GM18511 (cell line): ENCODE data around the gene RNF40.

Experiments used
- ATAC-seq: cut with Tn5 transposase; IDR thresholded peaks from one replicate; pipeline ENCODE4 v1.9.1; 2021; ENCODE audit warnings: mild to moderate bottlenecking, moderate library complexity; ENCODE audit not compliant: unreplicated experiment

Gene RNF40

DNA sequence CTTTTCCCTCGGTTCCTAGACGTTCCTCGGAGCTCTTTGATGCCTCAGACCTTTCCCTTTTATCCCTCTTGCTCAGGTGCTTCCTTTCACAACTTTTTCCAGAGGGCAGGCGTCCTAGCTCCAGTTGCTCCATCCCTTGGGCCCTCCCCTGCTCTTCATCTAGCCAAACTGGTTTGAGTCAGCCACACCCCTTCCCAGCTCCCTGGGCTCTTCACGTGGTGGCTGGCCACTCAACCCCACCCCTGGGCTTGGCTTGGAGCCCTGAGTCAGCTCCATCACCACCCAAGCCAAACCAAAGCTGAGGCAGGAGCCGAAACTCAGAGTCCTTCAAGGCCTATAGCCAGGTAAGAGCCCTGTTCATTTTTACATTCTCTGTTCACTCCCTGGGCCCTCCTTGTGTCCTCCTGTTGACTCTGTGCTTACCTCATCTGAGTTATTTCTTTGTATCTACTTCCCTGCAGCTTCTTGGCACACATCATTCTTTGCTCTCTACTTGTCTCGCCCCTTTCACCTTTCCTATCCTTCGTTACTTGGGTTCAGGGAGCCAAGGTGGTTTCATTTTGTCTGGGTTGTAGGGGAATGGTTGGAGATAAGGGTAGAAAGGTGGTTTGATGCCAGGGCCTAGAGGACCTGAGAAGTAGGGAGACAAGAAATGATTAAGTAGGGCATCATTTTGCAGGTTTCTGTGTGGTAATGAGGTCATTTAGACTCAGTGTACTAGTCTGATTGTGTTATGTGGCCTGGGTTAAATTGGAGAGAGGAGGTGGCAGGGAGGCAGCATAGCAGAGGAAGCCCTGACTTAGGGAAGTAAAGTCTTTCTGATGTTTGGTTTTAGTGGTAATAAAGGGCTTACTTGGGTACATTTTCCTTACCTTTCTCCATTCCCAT lies 21.5 kb upstream of the RNF40 start:
- ATAC-seq = no peak

- no peak for ATAC-seq
Observed at GRCh38 chr16:30741461-30741914, 20.6 kb upstream of the RNF40 start.

GRCh38 chr16:30743716-30744115 lies 18.4 kb upstream of the RNF40 start:
- ATAC-seq = no peak

- no peak for ATAC-seq
Observed at GRCh38 chr16:30744183-30744582, 17.9 kb upstream of the RNF40 start.

DNA sequence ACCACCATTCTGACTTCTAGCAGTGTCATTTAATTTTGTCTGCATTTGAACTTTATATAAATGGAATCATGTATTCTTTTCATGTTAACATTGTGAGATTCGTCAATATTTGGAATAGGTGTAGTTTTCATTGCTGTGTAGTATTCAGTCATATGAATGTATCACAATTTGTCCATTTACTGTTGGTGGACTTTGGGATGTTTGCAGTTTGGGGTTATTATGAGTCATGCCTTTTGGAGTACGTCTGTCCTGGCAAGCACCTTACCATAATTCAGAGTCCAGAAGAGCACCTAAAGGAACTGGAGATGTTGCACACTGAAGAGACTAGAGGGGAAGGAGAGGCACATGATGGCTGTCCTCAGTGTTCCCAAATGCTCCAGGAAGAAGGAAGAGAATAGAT lies 17.0 kb upstream of the RNF40 start:
- no peak for ATAC-seq

DNA sequence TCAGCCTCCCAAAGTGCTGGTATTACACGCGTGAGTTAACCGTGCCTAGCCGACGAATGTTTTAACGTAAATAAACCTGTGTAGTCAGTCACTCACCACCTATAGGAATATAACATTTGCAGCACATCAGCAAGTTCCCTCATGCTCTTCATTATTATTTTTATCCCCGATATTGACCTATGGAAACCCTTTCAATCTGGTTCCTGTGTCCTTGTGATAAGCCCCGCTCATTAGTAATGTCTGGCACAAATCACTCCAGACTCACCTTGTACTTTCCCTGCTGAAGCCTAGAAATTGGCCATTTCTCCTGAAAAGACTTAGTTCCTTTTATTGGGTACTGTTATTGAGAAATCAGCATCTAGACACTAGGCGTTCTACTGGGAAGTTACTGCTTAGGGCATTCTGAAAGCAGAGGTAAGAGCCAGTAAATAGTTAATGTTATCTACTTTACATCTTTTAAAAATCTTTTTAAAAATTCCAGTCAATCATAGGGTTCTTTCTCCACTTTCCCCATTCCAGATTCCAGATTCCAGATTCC lies 15.4 kb upstream of the RNF40 start:
- no peak for ATAC-seq

DNA sequence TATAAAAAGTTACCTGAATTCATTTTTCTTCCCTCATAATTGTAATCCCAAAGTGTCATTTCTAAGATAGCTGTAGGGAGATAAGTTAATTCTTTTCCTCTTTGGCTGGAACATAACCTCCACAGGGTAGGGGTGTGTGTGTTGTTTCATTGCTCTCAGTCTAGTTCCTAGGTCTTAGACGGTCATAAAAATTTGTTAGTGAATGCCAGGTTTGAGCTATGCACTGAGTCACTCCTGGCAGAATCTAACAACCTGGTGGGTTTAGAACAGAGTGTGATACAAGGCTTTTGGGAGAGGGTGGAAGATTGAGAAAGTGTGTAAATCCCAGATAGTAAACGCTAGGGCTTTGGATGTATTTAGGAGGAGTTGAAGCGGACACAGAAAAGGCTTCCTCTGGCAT lies 14.8 kb upstream of the RNF40 start:
- no peak for ATAC-seq

DNA sequence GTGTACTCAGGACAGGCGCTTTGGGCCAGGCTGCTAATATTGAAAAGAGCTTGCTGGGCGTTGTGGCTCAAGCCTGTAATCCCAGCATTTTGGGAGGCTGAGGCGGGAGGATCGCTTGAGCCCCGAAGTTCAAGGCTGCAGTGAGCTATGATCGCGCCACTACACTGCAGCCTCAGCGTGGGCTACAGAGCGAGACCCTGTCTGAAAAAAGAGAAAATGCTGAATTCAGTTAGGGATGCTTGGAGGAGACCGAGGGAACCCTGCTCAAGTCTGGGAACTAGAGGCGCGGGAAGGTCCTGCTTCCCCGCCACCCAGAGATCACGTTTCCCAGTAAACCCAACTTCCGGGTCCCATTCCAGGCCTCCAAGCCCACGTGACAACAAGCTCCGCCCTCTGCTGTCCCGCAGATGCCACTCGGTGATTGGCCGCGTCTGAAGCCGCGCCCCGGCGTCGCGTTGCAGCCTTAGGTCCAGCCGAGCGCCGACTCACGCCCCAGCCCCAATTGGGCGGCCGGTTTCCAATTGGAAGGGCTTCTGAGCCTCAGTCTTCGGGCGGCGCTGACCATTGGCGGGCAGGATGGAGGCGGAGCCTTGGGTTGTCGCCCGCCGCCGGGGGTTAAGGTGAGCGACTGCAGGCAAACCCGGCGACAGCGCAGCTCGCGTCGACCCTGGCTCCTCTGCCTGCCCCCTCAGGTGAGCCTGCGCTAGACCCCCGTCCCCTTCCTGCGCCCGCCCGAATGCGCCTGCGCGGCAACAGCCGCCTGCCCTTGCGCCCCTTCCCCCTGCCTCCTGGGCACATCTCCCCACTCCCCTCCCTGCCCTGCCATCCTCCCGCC lies 14.1 kb upstream of the RNF40 start, which contains the start of gene PHKG2:
PHKG2 (plus strand) TSS at position 627 of the 835 bp plus-strand sequence. CDS start 396 bp downstream, outside the sequence.
- ATAC-seq = peak; percentile 96

GRCh38 chr16:30748634-30749445 lies 13.3 kb upstream of the RNF40 start:
- ATAC-seq = peak; percentile 32

- no peak for ATAC-seq
Observed at GRCh38 chr16:30750201-30750600, 11.9 kb upstream of the RNF40 start.

GRCh38 chr16:30750876-30751465 lies 11.2 kb upstream of the RNF40 start:
- ATAC-seq = no peak

- ATAC-seq = no peak
Observed at GRCh38 chr16:30753596-30753995, 8.5 kb upstream of the RNF40 start.

DNA sequence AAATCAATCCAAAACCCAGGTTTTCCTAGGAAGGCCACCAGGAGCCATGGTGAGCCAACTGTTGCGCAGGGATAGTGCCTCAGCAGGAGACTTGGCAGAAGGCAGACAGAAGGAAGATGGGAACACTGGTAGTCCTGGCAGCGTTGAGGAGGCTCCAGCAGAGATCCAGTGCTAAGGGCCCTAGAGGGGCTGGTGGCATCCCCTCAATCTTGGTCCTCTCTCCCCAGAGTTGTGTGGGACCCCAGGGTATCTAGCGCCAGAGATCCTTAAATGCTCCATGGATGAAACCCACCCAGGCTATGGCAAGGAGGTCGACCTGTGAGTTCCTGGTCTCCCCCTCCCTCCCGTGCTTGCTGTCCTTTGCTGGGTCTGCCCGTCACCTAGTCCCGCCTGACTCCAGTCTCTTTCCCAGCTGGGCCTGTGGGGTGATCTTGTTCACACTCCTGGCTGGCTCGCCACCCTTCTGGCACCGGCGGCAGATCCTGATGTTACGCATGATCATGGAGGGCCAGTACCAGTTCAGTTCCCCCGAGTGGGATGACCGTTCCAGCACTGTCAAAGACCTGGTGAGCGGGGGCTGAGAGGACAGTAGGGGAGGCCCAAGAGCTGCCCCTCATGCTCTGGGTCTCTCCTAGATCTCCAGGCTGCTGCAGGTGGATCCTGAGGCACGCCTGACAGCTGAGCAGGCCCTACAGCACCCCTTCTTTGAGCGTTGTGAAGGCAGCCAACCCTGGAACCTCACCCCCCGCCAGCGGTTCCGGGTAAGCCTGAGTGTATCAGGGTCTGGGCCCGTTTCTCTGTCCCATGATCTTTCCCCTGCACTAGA lies 6.0 kb upstream of the RNF40 start:
- no peak for ATAC-seq

DNA sequence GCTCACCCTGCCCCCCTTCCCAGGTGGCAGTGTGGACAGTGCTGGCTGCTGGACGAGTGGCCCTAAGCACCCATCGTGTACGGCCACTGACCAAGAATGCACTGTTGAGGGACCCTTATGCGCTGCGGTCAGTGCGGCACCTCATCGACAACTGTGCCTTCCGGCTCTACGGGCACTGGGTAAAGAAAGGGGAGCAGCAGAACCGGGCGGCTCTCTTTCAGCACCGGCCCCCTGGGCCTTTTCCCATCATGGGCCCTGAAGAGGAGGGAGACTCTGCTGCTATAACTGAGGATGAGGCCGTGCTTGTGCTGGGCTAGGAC lies 5.4 kb upstream of the RNF40 start:
- no peak for ATAC-seq

DNA sequence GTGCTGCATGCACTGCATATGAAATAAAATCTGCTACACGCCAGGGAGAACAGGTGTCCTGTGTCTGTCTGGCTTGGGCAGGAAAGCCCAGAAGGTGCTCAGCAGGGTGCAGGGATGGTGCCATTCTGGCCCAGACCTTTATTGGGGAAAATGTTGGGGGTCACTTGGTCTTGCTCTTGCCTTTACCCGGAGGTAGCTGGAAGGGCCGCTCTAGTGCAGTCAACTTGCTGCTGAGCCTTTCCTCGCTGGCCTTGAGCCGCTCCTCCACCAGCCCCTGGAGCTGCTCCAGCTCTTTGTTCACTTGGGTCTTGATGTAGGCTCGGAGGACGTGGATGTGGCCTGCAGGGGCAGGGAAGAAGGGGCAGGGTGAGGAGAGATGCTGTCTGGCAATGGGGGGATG lies 4.8 kb upstream of the RNF40 start:
- no peak for ATAC-seq

- ATAC-seq = no peak
Observed at GRCh38 chr16:30758988-30759491, 3.1 kb upstream of the RNF40 start.

DNA sequence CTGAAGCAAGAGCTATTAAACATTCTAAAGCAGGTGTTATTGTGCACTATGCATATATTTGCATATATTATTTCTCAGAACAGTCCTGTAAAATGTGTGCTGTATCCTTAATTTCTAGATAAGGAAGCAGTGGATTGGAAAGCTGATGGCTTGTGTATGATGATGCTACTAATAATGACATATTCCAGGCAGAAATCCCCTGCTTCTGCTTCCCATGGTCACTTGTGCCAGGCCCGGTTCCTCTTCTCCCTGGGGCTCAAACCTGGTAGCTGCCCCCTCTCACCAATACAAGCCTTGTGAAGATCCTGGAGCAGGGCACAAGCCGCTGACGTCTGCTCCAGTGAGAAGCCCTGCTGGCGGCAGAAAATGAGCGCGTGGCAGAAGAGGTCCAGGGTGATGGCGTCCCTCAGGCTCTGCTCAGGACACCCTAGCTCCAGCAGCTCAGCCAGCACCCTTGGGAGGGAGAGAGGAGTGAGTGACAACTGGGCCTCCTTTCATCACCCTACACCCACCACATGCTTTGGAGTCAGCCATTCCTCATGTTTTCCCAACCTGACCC lies 2.0 kb upstream of the RNF40 start:
- no peak for ATAC-seq

- no peak for ATAC-seq
Observed at GRCh38 chr16:30760577-30761426, 1.3 kb upstream of the RNF40 start.
